HG03135 (cell line): ENCODE measurements around the gene ELMO1.

ENCODE experiments used
- ATAC-seq: cut with Tn5 transposase; IDR thresholded peaks from one replicate; pipeline ENCODE4 v1.9.1; 2021; ENCODE audit warnings: mild to moderate bottlenecking, moderate library complexity; ENCODE audit not compliant: unreplicated experiment

Gene ELMO1

GRCh38 chr7:36906448-36906847 lies 542.2 kb downstream of the ELMO1 start:
- ATAC-seq, result no peak

- ATAC-seq, result no peak
These were observed 542.8 kb downstream of the ELMO1 start for GRCh38 chr7:36905841-36906240.

- no peak for ATAC-seq
These were observed 543.9 kb downstream of the ELMO1 start for GRCh38 chr7:36904802-36905201.

GRCh38 chr7:36904101-36904500 lies 544.6 kb downstream of the ELMO1 start:
- ATAC-seq, result no peak

GRCh38 chr7:36900988-36901710 lies 547.5 kb downstream of the ELMO1 start:
- ATAC-seq, result no peak

DNA sequence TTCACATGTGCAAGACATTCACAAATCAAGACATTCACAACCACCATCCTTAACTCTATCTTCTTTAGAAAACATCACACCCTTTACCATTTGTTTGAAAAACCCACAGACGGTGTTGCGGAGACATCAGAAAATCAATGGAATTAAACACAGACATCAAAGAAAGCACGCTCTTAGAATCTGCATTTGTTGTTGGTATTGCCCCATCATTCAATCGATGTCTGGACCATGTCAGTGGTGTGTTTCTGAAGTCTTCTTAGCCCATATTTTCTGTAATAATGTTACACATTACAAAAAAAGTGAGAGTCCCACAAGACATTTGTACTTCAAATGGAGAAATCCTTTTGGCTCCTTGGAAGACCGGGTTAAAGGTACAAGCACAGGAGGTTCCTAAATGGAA lies 550.5 kb downstream of the ELMO1 start:
- no peak for ATAC-seq

DNA sequence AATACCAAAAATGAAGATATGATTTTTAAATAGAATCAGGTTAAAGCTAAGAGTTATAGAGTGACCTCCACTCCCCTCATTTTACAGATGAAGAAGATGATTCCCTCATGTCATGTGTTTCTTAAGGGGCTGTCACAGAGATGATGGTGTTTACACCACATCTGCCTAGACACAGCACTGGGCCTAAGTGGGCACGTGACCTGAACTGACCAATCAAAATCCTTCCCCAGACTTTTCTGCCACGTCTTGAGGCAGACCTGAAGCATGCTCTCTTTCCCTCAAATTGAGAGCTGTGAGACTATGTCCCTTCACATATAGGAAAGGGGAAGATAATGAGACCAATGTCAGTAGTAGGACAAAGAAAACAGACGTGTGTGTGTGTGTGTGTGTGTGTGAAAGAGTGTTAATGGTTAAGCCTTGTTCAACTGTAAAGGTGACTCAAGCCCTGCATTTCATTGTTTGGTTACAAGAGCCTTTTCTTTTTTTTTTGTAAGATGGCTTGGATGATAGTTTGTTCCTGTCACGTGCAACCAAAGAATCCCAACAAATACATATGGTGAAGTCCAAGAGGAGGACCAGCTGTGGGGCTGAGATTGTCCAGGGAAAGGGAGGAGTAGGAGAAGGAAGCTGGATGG lies 551.6 kb downstream of the ELMO1 start:
- ATAC-seq, result no peak

- ATAC-seq, result no peak
These were observed 552.2 kb downstream of the ELMO1 start for GRCh38 chr7:36896418-36896817.

DNA sequence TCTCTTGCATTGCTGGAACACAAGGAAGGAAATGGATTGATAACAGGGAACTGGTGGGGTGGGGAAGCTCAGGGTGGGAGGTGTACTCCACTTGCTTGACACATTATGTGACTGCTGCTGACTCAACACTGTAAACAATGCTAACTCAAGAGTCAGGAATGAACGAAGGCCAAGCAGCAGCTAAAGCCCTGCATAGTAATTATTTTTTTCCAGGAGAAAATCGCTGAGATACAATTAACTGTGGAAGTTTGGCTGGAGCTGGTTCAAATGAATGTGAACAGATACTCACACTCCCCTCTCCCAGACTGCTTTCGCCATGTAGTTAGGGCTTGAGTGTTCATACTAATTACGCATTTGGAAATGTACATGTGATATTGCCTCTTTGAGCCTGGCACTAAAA lies 553.5 kb downstream of the ELMO1 start:
- ATAC-seq, result no peak

DNA sequence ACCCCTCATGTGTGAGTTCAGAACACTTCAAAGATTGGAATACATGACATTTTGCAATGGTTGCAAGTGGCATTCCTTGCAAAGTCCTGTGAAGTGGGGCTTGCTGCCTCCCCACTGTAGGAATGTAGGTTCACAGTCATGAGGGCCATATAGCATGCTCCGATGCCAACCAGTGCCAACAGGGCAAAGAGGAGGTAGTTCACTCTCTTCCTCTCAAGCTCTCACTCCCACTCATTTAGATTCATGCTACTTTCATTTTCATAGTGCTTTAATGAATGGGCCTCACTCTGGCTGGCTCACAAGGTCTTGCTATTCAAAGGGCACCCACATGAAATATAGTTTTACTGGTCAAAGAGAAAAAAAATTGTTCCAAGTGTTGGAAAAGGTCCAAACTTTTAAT lies 554.5 kb downstream of the ELMO1 start:
- ATAC-seq, result no peak

DNA sequence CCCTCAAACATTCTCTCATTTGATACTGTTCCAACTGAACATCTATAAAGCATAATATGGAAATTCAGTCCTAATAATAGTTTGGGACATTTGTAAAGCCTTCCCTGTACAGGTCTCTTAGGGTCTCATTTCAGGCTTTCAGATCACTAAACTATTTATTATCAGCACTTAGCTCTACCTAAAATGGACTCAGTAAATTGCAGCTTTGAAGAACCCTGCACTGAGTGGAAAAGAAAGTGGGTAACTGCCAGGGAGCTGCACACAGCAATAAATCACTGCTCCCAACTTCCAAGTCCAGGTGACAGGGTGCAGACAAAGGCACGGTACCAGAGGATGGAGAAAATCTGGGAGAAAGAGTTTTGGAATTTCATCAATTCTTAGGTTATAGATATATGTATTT lies 559.5 kb downstream of the ELMO1 start:
- ATAC-seq, result no peak

- ATAC-seq, result no peak
These were observed 560.7 kb downstream of the ELMO1 start for GRCh38 chr7:36887969-36888368.

- ATAC-seq, result no peak
These were observed 561.4 kb downstream of the ELMO1 start for GRCh38 chr7:36887233-36887632.

GRCh38 chr7:36884910-36885309 lies 563.8 kb downstream of the ELMO1 start:
- no peak for ATAC-seq

DNA sequence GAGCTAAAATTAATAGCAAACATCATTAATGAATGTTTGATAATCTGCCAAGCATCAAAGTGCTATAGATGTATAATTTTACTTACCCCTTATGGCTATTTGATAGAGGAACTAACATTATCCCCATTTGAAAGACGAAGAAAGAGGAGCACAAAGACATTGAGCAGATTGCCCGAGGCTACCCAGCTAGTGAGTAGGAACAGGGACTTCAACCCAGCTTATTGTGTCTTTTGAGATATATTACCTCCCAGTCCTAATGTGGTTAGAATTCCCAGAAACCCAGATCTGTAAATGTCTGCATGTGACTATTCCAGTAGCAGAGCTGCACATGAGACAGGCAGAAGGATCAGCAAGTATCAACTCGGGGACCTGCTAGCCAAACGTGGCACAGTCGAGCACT lies 564.3 kb downstream of the ELMO1 start:
- ATAC-seq, result no peak

DNA sequence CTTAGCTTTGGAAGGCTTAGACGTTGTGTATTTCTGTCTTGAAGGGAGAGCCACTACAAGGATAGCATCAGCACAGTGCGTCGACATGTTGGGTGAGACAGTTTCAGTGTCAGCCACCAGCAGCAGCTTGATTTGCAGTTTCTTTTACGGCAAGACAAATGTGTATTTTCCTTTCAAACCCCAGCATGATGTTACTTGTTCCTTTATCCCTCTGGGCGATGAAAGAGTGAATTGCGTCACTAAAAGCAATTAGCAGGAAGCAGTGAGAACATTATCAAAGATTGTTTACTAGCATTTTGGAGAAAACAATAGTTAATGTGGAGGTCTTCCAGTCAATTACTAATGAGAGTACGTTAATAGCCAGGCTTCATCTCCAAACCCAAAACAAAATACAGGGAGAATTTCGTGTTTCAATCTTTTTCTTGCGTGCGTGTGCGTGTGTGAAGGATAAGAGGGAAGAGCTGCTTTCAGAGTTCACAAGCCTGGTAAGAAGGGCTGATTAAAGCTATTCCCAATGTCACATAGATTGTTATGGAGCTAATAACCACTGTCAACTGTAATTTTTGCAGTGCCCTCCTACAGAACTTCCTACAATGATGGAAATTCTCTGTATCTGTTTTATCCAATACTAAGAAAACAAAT lies 567.3 kb downstream of the ELMO1 start:
- ATAC-seq, result no peak

- no peak for ATAC-seq
These were observed 568.6 kb downstream of the ELMO1 start for GRCh38 chr7:36880108-36880507.

- ATAC-seq, result no peak
These were observed 569.6 kb downstream of the ELMO1 start for GRCh38 chr7:36879021-36879420.

GRCh38 chr7:36878288-36878687 lies 570.4 kb downstream of the ELMO1 start:
- ATAC-seq, result no peak

DNA sequence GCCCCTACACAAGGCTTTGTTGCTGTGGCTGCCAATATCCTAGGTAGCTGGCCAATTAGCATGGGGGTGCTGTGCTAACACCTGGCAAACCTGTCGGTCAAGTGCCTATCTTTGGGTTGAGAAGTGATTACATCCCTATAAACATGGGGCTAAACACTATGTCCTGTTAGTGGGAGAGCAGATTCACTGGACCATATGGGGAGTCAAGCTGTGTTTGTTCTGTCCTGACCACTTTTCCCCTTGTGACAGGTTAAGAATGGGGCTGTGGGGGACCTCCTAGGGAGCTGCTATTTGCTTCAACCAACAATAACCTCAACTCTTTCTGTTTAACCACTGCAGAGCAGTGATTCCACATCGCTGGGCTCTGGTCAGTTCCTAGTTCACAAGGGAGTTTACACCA lies 572.9 kb downstream of the ELMO1 start:
- no peak for ATAC-seq

- no peak for ATAC-seq
These were observed 574.6 kb downstream of the ELMO1 start for GRCh38 chr7:36874041-36874440.

DNA sequence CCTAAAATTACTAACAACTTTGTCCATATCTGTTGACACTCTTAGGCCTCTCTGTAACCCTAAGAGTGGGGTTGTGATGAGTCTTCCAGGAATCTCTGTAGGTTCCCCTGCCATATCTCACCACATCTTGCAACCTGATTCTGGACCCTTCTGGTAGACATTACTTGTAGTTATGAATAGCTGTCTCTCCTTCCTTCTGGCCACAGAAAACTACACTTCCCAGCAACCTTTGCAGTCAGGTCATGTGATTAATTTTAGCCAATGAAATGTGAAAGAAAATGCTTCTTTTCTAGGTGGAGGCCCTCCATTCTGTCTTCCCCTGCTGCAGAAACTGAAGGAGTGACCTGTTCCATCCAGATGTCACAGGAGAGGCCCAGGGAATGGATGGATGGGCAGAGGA lies 576.8 kb downstream of the ELMO1 start:
- ATAC-seq, result no peak
